ENCODE measurements around the gene TEK.
"Not testable (repeated sequence)": the region's sequence is repeated elsewhere in the genome, so short reads cannot be mapped to it uniquely, and the experiment has no call there.

The TEK gene

DNA sequence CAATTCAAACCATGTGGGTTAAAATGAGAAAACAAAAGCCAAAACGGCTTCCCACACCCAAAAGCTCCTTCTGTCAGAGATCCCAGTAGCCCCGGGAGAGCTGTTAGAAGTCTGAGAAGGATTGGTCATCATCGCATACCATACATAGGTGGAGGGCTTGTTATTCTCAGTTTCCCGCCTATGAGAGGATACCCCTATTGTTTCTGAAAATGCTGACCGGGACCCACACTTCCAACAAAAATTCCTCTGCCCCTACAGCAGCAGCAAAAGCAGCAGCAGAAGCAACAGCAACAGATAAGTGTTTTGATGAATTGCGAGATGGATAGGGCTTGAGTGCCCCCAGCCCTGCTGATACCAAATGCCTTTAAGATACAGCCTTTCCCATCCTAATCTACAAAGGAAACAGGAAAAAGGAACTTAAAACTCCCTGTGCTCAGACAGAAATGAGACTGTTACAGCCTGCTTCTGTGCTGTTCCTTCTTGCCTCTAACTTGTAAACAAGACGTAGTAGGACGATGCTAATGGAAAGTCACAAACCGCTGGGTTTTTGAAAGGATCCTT lies at the start of gene TEK:
TSS of gene TEK (plus strand) at position 245 of the 561 bp plus-strand sequence. CDS start 366 bp downstream, outside the sequence.
- DNase-seq (ENCODE audit: low read depth in 2 of 2), result no peak

DNA sequence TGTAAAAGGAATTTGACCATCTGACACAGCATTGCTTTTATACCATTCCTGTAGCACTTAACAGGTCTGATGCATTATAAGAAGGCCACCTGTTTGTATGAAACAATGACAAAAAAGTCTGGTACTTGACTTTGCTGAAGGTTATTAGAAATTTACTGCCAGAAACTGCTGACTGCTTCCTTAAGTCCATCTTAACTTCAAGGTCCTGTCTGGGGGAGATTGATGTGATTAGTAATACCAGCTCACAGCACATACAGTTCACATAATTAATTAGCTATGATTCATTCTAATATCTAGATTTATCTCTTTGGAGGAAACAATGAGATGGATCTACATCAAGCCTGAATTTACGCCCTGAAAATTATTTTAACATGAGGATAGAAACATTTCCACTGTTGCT lies 49.6 kb upstream of the TEK start:
- DNase-seq (ENCODE audit: low read depth in 2 of 2), result no peak

DNA sequence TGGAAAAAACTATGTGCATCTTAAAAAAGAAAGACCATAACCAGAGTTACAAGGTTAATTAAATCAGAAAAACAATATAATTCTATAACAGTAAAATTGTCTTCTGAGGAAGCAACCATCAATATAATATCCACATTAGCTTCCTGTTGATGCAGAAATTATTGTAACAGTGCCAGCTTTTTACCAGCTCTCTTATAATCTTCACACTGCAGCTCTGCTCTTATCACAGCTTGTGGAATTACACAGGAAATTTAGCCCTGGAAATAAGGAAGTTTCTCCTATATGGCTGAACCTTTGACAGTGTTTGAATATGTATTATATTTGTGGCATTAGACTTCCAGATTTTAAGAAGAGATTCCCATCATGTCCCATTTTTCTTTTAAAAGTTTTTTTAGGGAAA lies 49.1 kb upstream of the TEK start:
- no peak for DNase-seq (ENCODE audit: low read depth in 2 of 2)

DNA sequence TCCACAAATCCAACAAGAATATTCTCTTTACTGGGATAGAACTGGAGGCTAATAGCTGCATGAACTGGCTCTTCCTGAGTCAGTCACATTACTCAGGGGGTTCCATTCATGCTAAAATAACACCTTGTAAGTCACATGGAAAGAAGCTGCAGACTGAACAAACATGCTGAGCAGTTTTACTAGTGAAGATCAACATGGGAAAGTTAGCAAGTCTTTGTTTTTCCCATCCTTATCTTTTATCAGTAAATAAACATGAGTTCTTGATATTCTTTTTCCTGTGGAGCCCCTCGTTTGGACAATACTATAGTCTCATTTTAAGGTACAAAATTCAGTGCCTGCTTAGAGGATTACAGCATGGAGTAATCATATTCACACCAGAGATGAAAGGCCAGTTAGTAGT lies 43.7 kb upstream of the TEK start:
- DNase-seq (ENCODE audit: low read depth in 2 of 2), result no peak

DNA sequence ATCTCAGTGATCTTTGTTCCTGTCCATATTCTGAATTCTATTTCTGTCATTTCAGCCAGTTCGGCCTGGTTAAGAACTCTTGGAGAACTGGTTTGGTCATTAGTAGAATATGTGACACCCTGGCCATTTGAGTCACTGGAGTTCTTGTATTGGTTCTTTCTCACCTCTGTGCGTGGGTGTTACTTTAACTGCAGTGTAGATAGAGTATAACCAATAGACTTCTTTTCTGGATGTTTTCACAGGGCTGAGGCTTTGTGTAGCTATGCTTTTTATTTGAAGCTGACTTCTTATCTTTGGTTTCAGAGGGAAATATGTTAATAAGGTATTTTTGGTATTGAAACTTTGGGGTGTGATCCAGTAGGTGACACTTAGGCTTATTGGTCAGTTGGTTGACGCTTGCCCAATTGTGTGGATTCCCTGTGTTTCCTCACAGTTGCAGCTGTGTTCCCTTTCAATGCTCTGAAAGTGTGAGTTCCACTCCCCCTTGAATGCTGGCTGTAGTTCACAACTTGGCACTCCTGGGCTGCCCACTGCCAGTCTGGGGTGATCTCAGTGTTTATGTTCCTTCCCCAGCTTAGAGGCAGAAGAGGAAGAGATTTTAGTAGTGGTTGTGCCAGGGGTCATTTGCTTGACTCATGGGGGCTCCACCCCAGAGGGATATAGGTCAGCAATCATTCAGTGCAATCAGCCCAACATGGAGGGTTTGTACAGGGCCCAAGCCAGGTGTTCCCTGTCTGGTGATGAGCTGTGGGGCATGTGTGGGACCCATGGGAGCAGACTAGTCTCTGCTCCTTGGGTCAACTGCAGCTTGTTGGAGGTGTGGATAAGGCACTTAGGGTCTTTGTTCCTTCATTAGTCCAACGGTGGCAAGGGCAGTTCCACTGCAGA lies 34.9 kb upstream of the TEK start:
- DNase-seq (ENCODE audit: low read depth in 2 of 2), result no peak

DNA sequence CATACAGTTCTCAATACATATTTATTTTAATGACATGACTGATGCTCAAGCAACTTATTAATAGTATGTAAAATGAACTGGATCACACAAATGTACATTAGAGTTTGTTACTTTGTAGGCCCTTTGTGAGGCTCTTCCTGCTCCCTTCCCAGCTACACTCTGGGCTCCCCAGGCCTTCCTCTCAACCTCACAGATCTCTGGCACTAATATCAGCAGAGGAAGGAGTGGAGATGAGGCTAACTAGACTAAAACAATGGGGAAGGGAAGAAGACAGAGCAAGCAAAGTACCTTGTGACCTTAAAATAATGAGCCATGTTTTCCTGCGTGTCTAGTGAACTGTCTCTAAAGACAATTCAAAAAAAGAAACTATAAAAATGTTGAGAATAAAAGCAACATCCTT lies 30.3 kb upstream of the TEK start:
- no peak for DNase-seq (ENCODE audit: low read depth in 2 of 2)

DNA sequence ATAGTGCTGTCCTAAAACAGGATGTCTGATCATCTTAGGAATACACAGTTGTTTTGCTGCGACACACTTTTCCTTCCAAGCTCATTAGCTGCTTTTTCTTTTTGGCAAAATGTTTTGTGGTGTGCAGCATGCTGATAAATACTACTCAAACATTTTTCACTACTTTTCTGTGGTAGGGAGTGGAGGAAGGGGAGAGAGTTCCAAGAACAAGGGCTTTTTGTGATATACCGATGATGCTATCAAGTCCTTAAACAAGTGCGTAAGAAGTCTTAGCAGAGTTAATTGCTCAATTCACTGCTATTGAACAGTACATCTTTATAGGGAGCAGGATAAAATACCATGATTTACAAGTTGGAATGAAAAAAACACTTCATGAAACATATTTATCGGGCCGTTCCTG lies 23.6 kb upstream of the TEK start:
- DNase-seq (ENCODE audit: low read depth in 2 of 2), result no peak

DNA sequence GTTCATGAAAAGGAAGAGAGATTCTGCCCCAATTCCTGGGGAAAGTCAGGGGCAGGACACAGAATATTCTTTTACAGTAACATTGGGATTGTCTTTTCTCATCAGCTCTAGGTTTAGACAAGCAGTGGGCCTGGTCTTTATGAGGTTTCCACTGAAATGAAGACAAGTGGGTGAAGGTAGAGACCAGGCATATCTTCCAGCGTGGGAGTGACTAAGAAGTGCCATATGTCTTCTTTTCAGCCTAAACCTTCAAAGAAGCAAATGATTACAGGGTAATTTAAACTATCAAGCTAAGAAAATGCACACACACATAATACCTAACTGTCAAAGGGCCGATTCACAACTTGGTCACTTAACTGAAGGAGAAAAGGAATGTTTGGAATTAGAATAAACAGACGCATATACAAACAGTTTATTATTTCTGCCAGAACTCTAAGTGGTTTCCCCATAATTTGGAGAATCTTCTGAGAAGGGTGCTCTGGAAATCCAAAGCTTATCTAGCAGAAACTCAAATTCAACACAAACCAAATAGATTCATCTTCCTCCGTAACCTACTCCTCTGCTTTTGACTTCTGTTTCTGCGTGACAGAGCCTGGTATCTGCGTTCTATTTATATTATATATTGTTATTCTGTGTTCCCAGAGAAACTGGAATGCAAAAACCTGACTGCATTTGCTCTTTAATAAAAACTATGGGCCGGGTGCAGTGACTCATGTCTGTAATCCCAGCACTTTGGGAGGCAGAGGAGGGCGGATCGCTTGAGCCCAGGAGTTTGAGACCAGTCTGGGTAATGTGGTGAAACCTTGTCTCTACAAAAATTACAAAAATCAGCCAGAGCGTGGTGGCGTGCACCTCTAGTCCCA lies 22.0 kb upstream of the TEK start:
- DNase-seq (ENCODE audit: low read depth in 2 of 2), result no peak

DNA sequence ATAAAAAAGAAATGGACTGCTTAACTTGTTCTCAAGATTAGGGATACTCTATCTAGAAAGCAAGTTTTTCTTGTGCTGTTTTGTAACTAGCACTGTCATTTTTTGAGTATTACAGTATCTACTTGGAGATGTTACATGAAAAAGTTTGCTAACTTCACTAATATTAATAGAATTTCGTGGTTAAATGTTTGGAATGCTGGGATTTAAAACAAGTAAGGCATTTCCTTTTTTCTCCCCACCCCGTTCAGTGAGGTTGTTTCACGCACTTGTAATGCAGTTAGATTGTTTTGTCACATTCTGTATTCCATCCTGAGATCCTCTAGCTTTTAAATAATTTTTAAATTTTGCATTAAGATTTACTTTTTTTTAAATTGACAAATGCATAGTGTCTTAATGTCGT lies 20.0 kb upstream of the TEK start:
- no peak for DNase-seq (ENCODE audit: low read depth in 2 of 2)

DNA sequence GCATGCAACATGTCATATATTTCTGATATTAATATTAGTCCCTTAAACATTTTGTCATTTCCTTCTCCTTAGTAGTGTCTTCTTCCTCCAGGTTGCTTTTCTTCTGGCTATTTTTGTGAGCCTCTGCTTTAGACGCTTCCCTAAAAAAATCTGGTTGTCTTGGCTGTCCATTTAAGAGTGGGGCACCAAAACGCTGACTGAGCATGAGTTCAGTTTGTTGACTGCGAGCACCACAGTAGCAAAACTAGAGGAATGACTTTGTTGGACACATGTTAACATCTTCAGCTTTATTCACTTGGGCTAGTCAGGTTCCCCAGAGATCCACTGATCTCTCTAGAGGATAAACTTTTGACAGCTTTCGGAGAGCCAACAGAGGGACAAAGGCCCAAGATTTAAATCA lies 19.3 kb upstream of the TEK start:
- no peak for DNase-seq (ENCODE audit: low read depth in 2 of 2)

DNA sequence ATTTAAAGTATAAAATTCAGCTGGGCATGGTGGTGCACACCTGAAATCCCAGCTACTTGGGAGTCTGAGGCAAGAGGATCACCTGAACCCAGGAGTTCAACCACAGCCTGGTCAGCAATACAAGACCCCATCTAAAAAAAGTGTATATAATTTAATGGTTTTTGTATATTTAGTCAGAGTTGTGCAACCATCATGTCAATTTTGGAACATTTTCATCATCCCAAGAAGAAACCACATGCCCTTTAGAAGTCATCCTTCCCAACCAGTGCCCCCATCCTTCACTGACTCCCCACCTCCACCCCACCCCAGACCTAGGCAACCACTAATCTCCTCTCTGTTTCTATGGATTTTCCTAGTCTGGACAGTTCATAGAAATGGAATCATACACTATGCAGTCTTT lies 18.8 kb upstream of the TEK start:
- no peak for DNase-seq (ENCODE audit: low read depth in 2 of 2)

DNA sequence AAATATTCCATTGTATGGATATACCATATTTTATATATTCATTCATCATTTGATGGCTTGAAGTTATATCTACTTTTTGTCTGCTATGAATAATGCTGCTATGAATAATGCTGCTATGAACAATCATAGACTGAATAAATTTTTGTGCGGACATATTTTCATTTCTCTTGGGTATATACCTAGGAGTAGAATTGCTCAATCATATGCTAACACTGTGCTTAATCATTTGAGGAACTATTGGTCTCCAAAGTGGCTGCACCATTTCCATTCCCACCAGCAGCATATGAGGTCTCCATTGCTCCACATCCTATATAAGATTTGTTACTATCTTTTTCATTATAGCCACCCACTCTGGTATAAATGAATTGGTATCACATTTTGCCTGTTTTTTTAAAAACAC lies 18.3 kb upstream of the TEK start:
- DNase-seq (ENCODE audit: low read depth in 2 of 2), result no peak

DNA sequence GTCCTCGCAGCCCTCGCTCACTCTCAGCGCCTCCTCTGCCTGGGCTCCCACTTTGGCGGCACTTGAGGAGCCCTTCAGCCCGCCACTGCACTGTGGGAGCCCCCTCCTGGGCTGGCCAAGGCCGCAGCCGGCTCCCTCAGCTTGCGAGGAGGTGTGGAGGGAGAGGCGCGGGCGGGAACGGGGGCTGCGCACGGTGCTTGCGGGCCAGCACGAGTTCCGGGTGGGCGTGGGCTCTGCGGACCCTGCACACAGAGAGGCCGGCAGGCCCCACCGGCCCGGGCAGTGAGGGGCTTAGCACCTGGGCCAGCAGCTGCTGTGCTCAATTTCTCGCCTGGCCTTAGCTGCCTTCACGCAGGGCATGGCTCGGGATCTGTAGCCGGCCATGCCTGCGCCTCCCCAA lies 16.5 kb upstream of the TEK start:
- not testable (repeated sequence) for DNase-seq (ENCODE audit: low read depth in 2 of 2)

DNA sequence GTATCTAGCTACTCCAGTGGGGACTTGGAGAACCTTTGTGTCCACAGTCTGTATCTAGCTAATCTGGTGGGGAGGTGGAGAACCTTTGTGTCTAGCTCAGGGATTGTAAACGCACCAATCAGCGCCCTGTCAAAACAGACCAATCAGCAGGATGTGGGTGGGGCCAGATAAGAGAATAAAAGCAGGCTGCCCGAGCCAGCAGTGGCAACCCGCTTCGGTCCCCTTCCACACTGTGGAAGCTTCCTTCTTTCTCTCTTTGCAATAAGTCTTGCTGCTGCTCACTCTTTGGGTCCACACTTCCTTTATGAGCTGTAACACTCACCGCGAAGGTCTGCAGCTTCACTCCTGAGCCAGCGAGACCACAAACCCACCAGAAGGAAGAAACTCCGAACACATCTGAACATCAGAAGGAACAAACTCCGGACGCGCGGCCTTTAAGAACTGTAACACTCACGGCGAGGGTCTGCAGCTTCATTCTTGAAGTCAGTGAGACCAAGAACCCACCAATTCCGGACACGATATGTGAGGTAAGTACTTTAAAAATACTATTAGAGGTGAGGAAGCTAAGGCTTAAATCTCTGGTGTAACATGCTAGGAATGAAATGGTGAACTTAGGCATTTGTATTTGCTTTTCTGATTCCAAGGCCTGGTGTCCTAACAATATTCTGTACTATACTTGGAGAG lies 15.5 kb upstream of the TEK start:
- not testable (repeated sequence) for DNase-seq (ENCODE audit: low read depth in 2 of 2)

DNA sequence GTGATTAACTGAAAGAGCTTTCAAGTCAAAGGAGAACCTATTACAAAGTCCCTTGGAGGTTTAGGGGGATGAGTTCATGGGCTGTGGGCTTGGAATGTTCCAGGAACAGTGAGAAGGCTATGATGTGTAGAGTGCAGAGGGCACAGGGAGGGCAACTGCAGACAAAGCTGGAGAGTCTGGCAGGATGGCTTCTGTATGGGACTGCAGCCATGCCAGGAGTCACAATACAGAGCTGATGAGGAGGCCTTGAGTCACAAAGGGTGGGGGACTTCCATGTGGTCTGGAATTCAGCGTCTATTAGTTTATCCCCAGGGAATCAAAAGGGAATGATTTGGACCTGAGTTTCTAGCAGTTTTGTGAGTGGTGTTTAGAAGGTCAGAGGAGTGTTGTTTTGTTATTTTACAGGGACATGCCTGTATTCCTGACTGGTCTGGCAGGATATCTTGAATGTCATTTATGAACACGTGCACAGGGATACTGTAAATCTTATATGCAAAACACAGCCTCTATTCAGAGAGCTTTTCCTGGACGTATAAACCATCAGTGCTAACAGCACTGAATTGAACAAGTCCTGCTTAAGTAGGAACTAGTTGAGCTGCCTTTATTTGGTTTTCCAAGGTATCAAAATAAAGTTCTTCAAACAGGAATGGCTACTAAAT lies 14.3 kb upstream of the TEK start:
- no peak for DNase-seq (ENCODE audit: low read depth in 2 of 2)

DNA sequence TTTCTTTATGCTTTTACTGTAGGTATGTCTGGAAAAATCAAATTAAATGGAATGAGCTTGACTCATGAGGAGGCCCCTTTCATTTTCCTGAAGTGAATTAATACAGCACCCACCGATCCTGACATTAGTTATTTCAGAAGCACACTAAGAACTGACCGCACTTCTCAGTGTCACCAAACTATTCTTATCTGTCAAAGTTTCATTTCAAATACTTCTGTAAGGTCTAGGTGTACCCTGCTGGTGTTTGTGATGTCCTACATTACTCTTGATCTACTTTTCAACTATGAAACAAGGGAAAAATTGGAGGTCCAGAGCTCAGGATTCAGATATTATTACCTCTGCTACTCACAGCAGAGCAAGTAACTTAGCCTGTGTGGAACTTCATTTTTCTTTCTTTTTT lies 1.8 kb upstream of the TEK start:
- DNase-seq (ENCODE audit: low read depth in 2 of 2), result no peak

DNA sequence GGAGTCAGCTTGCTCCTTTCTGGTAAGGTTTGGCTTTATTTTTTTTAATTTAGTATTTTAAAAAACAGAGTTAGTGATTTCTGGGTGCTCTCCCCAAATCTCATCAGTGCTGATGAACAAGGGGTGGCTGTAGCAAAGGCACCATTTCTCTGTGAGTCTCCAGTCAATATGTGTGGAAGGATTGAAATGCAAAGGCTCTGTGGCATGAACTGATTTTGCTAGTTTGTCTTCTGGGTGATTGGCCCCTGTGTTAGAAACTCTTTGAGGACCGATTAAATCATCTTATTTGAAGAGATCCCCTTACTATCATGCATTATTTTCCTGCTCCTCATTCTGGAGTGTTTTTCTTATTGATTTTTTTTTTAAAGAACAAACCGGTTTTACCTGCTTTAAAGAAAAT lies 596 bp downstream of the TEK start:
- no peak for DNase-seq (ENCODE audit: low read depth in 2 of 2)

DNA sequence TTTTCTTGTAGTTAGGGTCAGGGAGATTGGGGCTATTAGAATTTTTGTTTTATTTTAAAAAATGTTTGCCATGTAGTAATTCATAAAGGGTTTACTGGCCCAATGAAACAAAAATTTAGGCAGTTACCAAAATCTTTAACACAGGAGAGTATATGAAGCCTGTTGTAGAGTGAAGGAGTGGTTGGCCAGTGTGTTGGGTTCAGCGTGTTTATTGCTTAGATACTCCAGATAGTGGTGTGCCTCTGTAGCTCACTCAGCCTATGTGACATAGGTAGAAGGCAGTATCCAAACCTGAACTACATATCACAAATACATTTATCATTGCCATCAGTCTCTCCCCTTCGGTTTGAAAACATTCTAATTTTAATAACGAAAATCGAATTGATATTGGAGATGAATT lies 1.2 kb downstream of the TEK start:
- no peak for DNase-seq (ENCODE audit: low read depth in 2 of 2)

DNA sequence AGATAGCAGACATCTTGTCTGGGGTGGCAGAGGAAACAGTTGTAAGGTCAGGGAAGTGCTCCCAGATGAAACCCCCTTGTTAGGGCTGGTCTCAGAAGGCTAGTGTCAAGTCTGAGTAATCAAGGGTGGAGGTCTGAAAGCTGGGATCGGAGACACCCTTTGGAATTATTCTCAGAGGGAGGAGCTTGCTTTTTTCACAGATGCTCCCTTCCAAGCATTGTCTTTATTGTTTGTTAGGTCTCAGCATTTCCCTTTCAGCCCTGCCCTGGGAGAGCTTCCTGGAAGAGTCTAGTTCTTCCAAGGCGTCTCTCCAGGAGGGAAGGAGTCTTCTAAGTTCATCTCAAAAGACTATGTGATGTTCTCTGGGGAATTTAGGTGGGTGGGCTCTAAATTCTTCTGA lies 3.2 kb downstream of the TEK start:
- DNase-seq (ENCODE audit: low read depth in 2 of 2), result no peak

DNA sequence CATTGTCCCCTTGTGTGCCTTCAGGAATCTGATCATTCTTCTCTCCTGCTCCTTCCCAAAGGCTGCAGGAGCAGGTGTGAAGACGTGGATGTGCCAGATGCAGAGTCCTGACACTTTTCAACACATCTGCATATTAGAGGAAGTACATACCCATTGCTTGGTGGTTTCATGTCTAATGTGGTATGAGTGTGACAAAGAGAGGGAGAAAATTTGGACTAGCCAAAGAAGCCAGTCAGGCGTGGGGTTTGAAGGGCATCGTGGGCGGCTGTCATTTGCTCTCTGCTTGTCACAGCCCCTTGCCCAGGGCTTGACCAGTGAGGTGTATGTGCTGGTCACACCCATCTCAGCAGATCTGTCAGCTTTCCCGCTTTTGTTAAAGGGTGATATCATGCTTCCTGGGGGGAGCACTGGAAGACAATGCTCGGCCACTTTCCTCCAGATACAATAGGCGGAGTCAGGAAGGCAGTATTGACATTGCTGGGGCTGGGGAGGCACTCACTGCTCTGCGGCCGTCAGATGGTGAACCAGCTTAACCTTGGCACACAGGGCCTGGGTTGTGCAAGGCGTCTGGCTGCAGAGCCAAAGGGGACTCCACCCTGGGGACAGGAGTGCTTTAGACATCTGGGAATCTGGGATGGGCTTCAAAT lies 8.6 kb downstream of the TEK start:
- DNase-seq (ENCODE audit: low read depth in 2 of 2), result no peak

DNA sequence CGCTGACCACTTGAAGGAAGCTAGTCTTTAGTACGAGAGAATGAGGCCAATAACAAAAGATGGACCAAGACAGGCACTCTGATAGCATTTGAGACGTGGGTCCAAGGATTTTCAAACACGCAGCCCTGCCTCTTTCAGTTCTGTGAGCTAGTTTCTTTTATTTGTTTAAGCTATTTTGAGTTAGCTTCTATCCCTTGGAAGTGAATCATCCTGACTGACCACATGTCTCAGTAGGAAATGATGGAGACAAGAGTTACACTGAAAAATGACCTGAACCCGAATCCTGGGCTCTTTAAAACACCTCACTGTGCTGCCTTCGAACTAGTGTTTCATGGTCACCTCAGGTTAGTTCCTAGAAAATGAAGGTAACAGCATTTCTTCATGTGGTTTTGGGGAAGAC lies 9.9 kb downstream of the TEK start:
- no peak for DNase-seq (ENCODE audit: low read depth in 2 of 2)

Measured in stimulated activated CD4-positive, alpha-beta T cell treated with anti-CD3 and anti-CD28 coated beads, Interleukin-1b, Interleukin-23, amount 100 ng/mL, for 4 hours (primary cell).